ENCODE data around the gene CFAP47. TPM values are rescaled to one million over a fixed set of nuclear protein-coding genes. Genes with fewer than 3 reads are reported as not detected.
"Not testable (repeated sequence)": the region's sequence is repeated elsewhere in the genome, so short reads cannot be mapped to it uniquely, and the experiment has no call there.

CFAP47 gene
- total RNA-seq, 2 donors from 2014 or later: not detected

DNA sequence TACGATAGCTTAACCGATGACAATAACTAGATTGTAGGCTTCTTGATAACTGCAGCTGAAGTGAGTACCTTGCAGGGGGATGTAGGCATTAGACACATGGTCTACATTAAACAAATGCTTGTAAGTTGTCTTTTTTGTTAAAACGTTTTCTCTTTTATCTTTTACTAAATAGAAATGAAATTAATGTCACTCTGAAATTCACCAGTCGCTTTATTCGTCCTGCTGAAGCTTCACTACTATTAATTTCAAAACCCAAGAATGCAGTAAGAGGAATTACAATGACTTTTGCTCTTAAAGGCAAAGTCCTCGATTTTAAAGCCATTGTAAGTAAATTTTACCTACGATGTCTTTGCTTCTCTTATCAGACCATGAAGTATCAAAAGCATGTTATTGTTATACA lies 239.7 kb downstream of the CFAP47 start:
- Mint-ChIP-seq H3K4me3 (no peak overlapping the region), H3K27ac (no peak overlapping the region), H3K27me3 (no peaks in the 10 kb centered on the region), H3K9me3 (no peaks in the 10 kb centered on the region), H3K36me3 (ENCODE audit: low read depth) (no peaks in the 10 kb centered on the region), H3K4me1 (no peaks in the 10 kb centered on the region)
- no peak for ATAC-seq (replicated peaks)

DNA sequence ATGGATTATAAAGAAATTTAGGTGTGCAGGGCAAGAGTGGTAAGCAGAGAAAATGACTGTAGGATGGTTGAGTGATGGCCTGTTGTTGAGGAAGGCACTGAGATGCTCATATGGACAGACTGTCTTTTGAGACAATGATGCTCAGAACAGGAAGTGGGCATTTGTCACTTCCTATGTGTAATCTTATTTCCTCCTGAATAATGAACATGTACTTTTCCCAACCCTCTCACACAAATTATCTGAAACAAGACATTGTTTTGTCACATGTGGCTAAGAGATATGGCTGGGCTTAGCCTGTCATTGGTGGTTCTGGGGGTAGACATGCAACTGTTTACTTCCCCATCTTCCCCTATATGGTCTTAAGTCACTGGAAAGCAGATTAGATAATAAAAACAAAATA lies 240.5 kb downstream of the CFAP47 start:
- Mint-ChIP-seq H3K4me1 (no peaks in the 10 kb centered on the region), H3K9me3 (no peaks in the 10 kb centered on the region), H3K27me3 (no peaks in the 10 kb centered on the region), H3K36me3 (ENCODE audit: low read depth) (no peaks in the 10 kb centered on the region), H3K27ac (no peak overlapping the region), H3K4me3 (no peak overlapping the region)
- no peak for ATAC-seq (replicated peaks)

DNA sequence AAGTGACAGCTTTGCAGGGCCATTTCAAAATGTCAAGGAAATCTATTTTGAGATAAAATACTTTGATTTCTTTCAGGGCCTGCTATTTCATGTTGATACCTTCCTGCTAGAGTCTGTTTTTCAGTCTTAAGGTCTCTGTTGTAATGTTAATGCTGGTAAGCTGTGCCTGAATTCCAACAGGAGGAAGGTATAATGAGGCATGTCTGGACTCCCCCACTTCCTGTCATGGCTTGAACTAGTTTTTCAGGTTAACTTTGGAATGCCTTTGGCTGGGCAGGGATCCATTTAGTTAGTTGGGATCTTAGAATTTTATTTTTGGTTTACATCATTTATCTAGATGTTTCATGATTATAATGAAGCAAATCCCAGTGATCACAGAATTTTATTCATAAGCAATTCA lies 279.0 kb downstream of the CFAP47 start:
- Mint-ChIP-seq H3K4me3 (no peak overlapping the region), H3K9me3 (peaks cover 3% of the 10 kb centered on the region), H3K36me3 (ENCODE audit: low read depth) (no peaks in the 10 kb centered on the region), H3K4me1 (no peaks in the 10 kb centered on the region), H3K27ac (no peak overlapping the region), H3K27me3 (no peaks in the 10 kb centered on the region)
- no peak for ATAC-seq (replicated peaks)

DNA sequence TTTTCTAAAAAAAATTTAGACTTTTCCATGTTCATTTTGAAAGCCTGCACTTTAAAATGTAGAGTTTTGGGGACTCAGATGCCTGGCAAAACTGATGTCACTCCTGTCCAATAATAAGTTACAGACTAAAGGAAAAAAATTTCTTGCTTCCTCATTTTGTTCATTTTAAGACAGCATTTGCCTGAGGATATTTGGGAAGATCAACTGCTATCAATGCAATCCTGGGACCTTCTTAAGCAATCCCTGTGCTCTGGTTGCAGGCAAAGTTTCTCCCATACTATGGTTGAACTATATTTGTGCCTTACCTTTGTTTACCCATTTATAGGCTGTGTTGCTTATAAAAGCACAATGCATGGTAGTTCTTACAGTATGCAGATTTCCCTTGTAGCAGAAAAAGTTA lies 280.4 kb downstream of the CFAP47 start:
- H3K4me1 Mint-ChIP-seq: no peaks in the 10 kb centered on the region
- peaks cover 3% of the 10 kb centered on the region for H3K9me3 Mint-ChIP-seq
- H3K36me3 Mint-ChIP-seq (ENCODE audit: low read depth): no peaks in the 10 kb centered on the region
- no peaks in the 10 kb centered on the region for H3K27me3 Mint-ChIP-seq
- no peak overlapping the region for H3K4me3 Mint-ChIP-seq
- no peak overlapping the region for H3K27ac Mint-ChIP-seq
- ATAC-seq (replicated peaks): no peak

DNA sequence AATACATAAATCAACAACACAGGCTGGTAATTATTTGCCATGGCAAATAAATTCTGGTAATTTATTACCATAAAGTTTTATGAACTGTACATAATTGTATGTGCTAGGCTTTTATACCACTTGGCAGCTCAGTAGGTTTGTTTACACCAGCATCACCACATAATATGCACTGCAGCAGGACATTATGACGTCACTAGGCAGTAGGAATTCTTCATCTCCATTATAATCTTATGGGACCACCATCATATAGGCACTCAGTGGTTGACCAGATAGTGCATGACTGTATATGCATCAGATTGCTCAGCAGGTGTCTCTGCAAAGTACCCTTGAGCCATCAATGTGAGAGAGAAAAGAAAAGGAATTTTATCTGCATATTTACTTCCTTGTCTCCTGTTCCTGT lies 295.4 kb downstream of the CFAP47 start:
- Mint-ChIP-seq H3K36me3 (ENCODE audit: low read depth) (no peaks in the 10 kb centered on the region), H3K4me3 (no peak overlapping the region), H3K27ac (no peak overlapping the region), H3K9me3 (no peaks in the 10 kb centered on the region), H3K27me3 (no peaks in the 10 kb centered on the region), H3K4me1 (no peaks in the 10 kb centered on the region)
- no peak for ATAC-seq (replicated peaks)

DNA sequence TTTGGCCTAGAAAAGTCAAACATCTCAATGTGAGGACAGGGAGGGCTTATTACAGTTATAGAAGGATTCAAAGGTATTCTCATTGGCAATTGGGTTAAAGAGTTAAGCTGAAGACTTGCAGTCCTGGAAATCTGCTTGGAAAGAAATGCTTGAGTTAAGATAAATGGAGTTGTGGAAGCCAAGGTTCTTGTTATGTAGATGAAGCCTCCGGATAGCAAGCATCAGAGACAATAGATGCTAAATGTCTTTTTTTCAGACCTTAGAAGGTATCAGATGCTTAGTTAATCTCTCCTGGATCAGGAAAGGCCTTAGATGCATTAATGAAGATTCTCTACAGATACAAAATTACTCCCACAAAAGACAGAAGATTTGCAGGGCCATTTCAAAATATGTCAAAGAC lies 299.3 kb downstream of the CFAP47 start:
- no peaks in the 10 kb centered on the region for H3K36me3 Mint-ChIP-seq (ENCODE audit: low read depth)
- H3K9me3 Mint-ChIP-seq: no peaks in the 10 kb centered on the region
- H3K4me3 Mint-ChIP-seq: no peak overlapping the region
- H3K27me3 Mint-ChIP-seq: no peaks in the 10 kb centered on the region
- H3K27ac Mint-ChIP-seq: no peak overlapping the region
- H3K4me1 Mint-ChIP-seq: no peaks in the 10 kb centered on the region
- ATAC-seq (replicated peaks): no peak

DNA sequence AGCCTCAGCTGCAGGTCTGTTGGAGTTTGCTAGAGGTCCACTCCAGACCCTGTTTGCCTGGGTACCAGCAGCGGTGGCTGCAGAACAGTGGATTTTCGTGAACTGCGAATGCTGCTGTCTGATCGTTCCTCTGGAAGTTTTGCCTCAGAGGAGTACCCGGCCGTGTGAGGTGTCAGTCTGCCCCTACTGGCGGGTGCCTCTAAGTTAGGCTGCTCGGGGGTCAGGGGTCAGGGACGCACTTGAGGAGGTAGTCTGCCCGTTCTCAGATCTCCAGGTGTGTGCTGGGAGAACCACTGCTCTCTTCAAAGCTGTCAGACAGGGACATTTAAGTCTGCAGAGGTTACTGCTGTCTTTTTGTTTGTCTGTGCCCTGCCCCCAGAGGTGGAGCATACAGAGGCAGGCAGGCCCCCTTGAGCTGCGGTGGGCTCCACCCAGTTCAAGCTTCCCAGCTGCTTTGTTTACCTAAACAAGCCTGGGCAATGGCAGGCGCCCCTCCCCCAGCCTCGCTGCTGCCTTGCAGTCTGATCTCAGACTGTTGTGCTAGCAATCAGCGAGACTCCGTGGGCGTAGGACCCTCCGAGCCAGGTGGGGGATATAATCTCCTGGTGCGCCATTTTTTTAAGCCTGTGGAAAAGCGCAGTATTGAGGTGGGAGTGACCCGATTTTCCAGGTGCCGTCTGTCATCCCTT lies 315.4 kb downstream of the CFAP47 start:
- H3K4me3 Mint-ChIP-seq; ATAC-seq (replicated peaks); H3K9me3 Mint-ChIP-seq; H3K27me3 Mint-ChIP-seq; H3K4me1 Mint-ChIP-seq; H3K27ac Mint-ChIP-seq; H3K36me3 Mint-ChIP-seq (ENCODE audit: low read depth): not testable (repeated sequence)

DNA sequence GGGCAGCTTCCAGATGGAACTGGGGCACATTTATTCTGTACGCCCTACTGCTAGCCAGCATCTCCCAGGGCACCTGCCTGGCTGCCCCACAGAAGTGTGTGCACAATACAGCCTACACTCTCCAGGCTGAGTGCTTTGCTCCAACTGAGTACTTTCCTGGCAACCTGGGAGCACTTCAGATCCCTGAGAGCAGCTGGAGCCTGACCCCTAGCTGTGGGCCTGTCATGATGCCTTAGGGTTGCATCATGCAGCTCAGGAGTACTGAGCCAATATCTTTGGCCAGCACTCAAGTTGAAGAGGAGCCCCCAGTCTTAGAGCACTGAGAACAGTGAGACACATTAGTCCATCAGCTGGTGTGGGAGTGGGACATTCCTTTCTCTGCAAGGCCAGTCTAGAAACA lies 321.9 kb downstream of the CFAP47 start:
- no peak for ATAC-seq (replicated peaks)
- H3K4me1 Mint-ChIP-seq: no peaks in the 10 kb centered on the region
- H3K9me3 Mint-ChIP-seq: no peaks in the 10 kb centered on the region
- H3K27me3 Mint-ChIP-seq: no peaks in the 10 kb centered on the region
- H3K36me3 Mint-ChIP-seq (ENCODE audit: low read depth): no peaks in the 10 kb centered on the region
- no peak overlapping the region for H3K27ac Mint-ChIP-seq
- H3K4me3 Mint-ChIP-seq: no peak overlapping the region

DNA sequence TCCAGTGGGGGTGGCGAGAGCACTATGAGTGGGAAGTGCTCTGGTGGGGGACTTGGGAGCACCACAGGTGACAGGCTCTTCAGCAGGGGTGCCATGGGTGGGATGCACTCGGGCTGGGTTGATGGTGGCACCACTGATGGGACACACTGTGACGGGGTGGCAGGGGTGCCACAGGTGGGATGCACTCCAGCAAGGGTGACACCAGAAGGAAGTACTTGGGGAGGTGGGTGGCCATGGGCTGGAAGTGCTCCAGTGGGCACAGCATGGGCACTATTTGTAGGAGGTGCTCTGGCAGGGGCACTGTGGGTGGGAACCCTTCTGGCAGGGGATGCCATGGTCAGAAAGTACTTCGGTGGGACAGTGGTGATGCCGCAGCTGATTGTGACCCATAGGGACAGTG lies 346.6 kb downstream of the CFAP47 start:
- H3K36me3 Mint-ChIP-seq (ENCODE audit: low read depth): no peaks in the 10 kb centered on the region
- no peak for ATAC-seq (replicated peaks)
- H3K4me1 Mint-ChIP-seq: no peaks in the 10 kb centered on the region
- no peaks in the 10 kb centered on the region for H3K27me3 Mint-ChIP-seq
- no peaks in the 10 kb centered on the region for H3K9me3 Mint-ChIP-seq
- no peak overlapping the region for H3K27ac Mint-ChIP-seq
- no peak overlapping the region for H3K4me3 Mint-ChIP-seq

DNA sequence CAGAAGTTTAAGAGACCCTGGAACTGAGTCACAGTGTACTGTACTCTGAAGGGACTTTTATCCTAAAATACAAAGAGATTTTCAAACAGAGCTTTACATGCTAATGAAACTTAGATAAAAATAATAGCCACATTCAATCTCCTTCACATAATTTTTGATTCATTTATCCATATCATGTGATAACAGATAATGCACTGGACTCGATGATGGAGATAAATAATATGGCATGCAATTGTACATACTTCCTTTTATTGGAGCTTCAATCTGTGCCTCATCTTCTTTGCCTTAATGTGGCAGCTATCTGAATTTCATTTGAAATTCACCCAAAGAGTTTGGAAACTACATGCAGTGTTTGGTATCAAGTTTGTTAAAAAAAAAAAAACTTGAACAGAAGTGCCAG lies 390.6 kb downstream of the CFAP47 start:
- no peaks in the 10 kb centered on the region for H3K36me3 Mint-ChIP-seq (ENCODE audit: low read depth)
- H3K27me3 Mint-ChIP-seq: no peaks in the 10 kb centered on the region
- ATAC-seq (replicated peaks): no peak
- no peak overlapping the region for H3K27ac Mint-ChIP-seq
- no peaks in the 10 kb centered on the region for H3K4me1 Mint-ChIP-seq
- no peak overlapping the region for H3K4me3 Mint-ChIP-seq
- H3K9me3 Mint-ChIP-seq: no peaks in the 10 kb centered on the region

DNA sequence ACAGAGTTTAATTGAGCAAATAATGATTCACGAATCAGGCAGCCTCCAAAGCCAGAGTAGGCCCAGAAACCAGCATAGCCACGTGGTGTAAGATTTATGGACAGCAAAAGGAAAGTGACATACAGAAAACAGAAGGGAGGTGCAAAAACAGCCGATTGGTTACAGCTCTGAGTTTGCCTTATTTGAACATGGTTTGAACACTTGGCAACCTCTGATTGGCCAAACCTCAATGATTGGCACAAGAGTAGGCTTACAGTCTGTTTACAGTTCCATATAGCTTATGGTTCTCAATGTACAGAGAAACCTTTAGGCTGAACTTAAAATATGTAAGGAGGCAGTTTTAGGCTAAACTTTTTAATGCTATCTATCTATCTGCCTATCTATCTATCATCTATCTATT lies 394.8 kb downstream of the CFAP47 start:
- Mint-ChIP-seq H3K4me1 (no peaks in the 10 kb centered on the region), H3K36me3 (ENCODE audit: low read depth) (no peaks in the 10 kb centered on the region), H3K4me3 (no peak overlapping the region), H3K9me3 (no peaks in the 10 kb centered on the region), H3K27me3 (no peaks in the 10 kb centered on the region), H3K27ac (no peak overlapping the region)
- ATAC-seq (replicated peaks): no peak

DNA sequence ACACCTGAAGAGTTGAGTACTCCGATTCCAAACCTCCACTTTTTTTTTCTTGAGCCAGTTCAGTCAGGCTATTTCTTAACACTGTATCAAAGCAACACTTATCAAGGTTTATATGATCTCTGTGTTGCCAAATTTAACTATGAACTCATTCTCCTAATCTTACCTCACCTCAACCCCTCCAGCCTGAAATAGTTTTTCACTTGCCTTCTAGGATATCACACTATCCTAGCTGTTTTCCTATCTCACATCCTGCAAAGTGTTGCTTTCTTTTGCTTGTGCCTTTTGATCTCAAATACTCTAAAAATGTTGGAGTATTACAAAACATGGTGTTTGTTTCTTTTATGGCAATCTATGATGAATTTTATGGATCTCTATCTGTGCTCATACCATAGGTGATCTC lies 415.0 kb downstream of the CFAP47 start:
- Mint-ChIP-seq H3K36me3 (ENCODE audit: low read depth) (no peaks in the 10 kb centered on the region), H3K27ac (no peak overlapping the region), H3K27me3 (no peaks in the 10 kb centered on the region), H3K4me3 (no peak overlapping the region), H3K4me1 (no peaks in the 10 kb centered on the region), H3K9me3 (peaks cover 13% of the 10 kb centered on the region)
- no peak for ATAC-seq (replicated peaks)

DNA sequence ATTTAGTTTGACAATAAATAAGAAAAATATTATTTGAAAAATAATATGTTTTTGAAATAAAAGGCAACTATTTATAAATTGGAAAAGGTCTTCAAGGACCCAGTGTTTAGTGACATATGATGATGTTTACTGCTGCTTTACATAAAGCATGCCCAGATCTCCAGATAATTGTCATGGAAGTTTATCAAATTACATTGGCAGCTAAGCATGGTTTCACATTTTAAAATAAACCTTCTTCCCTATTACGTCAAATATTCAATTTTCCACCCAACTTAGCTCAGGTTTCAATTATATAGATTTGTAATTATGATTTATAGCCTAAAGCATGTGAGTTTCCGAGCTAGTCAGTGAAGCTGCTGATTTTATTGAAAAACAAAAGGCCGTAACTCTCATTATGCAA lies 417.2 kb downstream of the CFAP47 start:
- no peaks in the 10 kb centered on the region for H3K27me3 Mint-ChIP-seq
- no peaks in the 10 kb centered on the region for H3K36me3 Mint-ChIP-seq (ENCODE audit: low read depth)
- peaks cover 7% of the 10 kb centered on the region for H3K9me3 Mint-ChIP-seq
- H3K4me1 Mint-ChIP-seq: no peaks in the 10 kb centered on the region
- no peak overlapping the region for H3K27ac Mint-ChIP-seq
- no peak overlapping the region for H3K4me3 Mint-ChIP-seq
- no peak for ATAC-seq (replicated peaks)

DNA sequence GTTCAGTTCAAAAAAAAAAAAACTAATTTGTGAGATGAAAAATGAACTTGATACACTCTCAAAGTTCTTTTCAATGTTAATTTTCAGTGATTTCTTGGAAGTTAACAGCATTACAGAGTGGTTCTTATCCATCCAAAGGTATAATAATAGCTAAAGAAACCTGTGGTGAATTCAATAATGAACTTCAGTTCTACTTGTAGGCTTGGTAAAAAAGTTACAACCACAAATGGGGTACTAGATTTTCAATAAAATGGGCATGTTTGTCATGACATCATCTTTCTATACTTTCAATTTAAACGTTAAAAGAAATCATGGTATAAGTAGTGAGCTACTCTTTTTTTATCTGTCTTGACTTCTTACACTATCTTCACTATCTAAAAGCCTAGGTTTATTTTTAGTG lies 424.8 kb downstream of the CFAP47 start:
- Mint-ChIP-seq H3K4me1 (no peaks in the 10 kb centered on the region), H3K9me3 (no peaks in the 10 kb centered on the region), H3K36me3 (ENCODE audit: low read depth) (no peaks in the 10 kb centered on the region), H3K27me3 (no peaks in the 10 kb centered on the region), H3K4me3 (no peak overlapping the region), H3K27ac (no peak overlapping the region)
- no peak for ATAC-seq (replicated peaks)

DNA sequence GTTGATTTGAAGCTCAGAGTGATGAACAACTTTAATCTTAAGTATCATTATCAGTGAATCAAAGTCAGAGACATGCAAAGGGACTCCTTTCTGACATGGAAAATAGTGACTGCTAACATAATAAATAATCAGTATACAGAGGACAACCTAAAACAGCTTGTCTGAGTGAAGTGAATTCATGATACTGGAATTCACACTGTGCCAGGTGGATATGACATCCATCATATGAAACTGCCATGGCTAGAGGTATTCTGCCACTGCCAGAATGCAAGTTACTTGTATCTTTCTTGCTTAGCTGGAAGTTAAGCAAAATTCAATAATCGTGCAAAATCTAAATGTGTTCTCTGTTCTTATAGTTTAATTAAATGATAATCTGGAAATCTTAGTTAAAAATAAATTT lies 429.0 kb downstream of the CFAP47 start:
- Mint-ChIP-seq H3K9me3 (no peaks in the 10 kb centered on the region), H3K27ac (no peak overlapping the region), H3K4me1 (no peaks in the 10 kb centered on the region), H3K36me3 (ENCODE audit: low read depth) (no peaks in the 10 kb centered on the region), H3K4me3 (no peak overlapping the region), H3K27me3 (no peaks in the 10 kb centered on the region)
- no peak for ATAC-seq (replicated peaks)

DNA sequence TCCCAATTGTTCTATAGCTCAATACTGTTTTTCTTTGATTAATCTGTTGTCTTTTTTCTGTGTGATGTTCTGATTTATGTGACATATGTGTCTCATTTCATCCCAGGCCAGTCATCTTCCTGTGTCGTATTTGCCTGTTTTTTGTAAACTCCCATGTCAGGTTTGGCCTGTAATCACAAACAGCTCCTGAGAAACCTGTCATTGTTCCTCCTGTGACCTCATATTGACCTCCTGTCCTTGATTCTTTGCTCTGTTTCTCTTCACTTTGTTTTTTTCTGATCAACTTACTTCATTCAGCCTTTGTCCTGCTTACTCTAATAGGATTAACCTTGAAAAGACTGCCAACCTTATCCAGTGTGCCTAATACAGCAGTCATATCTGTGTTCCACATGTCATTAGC lies 438.3 kb downstream of the CFAP47 start:
- Mint-ChIP-seq H3K36me3 (ENCODE audit: low read depth) (no peaks in the 10 kb centered on the region), H3K4me1 (no peaks in the 10 kb centered on the region), H3K27ac (no peak overlapping the region), H3K27me3 (no peaks in the 10 kb centered on the region), H3K4me3 (no peak overlapping the region), H3K9me3 (peaks cover 5% of the 10 kb centered on the region)
- ATAC-seq (replicated peaks): no peak
